RCC 7860 (cell line): ENCODE measurements around the gene XXYLT1.

ENCODE experiments used
- DNase-seq: peaks from one replicate; pipeline ENCODE4 v3.0.0-alpha.2; 2015; ENCODE audit warnings: low spot score
- FAIRE-seq: peaks from 2 replicates; lab custom pipeline; 2012; peaks lifted over from hg19 to GRCh38; lab: Jason Lieb, UNC

The XXYLT1 gene

GRCh38 chr3:195036974-195037373 lies 234.0 kb downstream of the XXYLT1 start:
- DNase-seq (no peak), FAIRE-seq (no peak)

GRCh38 chr3:195036574-195036973 lies 234.4 kb downstream of the XXYLT1 start:
- no peak for DNase-seq
- FAIRE-seq, result no peak

DNA sequence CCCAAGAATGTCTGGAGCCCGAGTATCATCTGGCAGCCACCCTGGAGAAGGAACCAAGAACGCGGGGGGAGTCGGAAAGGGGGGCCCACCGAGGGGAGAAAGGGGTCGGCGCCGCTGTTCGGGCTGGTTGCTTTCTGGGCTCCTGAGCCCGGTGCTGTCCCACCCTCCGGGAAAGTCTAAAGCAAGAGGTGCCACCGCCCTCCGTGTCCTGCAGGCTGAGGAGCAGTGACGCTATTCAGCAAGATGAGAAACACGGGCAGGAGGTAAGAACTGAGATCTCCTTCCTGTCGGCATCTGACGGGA lies 234.8 kb downstream of the XXYLT1 start:
- DNase-seq (no peak), FAIRE-seq (no peak)

- DNase-seq, result no peak
- FAIRE-seq, result no peak
Measured at GRCh38 chr3:195035345-195036202, 235.4 kb downstream of the XXYLT1 start.

- FAIRE-seq, result no peak
Measured at GRCh38 chr3:195034541-195034940, 236.4 kb downstream of the XXYLT1 start.

GRCh38 chr3:195034101-195034500 lies 236.9 kb downstream of the XXYLT1 start:
- FAIRE-seq, result no peak
- no peak for DNase-seq

More at GRCh38 chr3:195034541-195034940, 236.4 kb downstream of the XXYLT1 start:
- DNase-seq, result no peak

DNA sequence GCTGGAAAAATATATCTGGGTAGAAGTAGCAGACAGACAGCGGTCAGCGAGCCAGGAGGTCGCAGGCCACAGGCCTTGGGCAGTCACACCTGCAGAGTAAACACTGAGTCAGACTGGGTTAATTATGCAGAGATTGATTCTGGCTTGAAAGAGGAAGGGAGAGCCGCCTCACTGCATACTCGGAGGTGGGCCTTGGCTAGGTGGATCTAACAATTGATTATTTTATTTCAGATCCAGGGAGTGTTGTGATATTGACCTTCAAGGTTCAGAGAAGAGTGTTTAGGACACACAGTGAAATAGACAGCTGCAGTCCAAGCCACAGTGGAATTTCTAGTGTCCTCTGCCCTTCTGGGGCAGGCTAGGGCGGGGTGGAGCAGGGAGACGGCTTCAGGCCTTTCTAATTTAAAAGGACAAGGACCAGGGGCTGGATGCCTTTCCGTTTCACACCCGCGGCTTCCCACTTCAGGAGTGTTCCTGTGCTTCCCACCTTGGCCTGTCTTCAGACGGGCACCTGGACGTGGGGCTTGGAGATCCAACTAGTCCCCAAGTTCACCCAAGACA lies 237.3 kb downstream of the XXYLT1 start:
- DNase-seq (peak; percentile 8), FAIRE-seq (no peak)

GRCh38 chr3:195032955-195033354 lies 238.0 kb downstream of the XXYLT1 start:
- FAIRE-seq (no peak), DNase-seq (no peak)

DNA sequence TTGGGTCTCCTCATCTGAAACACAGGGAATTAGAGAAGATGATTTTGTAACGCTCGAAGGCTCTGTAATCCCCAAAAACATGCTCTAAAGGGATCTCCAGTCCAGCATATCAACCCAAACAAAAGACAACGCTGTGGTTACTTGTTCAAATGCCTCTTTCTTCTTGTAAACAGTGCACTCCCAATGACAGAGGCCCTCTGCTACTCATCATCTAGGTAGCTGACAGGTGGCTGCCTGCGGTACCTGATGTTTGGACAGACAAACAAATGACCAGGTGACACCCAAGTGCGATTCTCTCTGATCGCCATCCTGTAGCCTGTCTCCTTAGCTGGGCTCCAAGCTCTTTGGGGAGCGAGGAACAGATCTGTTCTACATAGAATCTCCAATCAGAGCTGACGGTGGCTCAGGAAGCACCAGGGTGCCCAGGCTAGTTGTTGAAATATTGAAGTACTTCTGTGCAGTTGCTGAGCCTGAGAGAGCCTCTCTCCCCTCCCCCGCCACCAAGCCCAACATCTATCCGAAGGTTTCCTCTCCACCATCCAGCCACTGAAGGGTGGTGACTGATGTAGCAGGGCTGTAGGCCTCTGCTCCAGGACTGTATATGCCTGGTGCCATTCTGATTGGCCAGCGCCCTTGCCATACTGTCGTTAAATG lies 238.7 kb downstream of the XXYLT1 start:
- DNase-seq, result no peak
- FAIRE-seq, result no peak

- DNase-seq (no peak), FAIRE-seq (no peak)
Measured at GRCh38 chr3:195031574-195032003, 239.4 kb downstream of the XXYLT1 start.

- FAIRE-seq, result no peak
Measured at GRCh38 chr3:195030791-195031321, 240.1 kb downstream of the XXYLT1 start.

DNA sequence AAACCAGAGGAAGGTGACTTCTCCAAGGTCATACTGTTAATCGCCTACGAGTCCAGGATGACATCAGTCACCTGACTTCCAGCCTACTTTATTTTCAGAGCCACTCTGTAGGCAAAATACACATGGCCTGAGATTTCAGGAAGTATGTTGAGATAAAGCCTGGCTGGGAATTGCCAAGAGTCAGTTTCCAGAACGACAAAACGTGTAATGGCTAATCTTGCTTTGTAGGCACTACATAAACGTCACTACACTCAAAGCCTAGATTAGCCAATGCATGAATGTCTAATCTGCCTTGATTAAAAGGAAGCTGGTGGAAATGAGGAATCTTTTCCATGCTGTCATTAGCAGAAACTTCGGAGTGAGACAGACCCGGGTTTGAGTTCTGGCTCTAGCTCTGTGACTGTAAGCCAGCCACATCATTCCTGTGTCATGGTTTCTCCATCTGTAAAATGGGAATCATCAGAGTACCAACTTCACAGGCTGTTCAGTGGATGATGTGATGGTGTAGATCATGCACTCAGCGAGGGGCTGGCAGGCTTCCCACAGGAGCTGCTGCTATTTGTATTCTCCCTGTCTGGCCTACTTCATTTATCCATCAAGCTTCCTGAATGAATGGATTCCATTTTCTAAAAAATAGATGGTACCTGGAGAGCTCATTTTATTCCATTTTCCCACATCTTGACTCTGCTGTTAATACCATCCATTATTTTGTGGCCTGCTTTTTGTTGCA lies 241.9 kb downstream of the XXYLT1 start:
- DNase-seq, result no peak
- FAIRE-seq, result no peak

More at GRCh38 chr3:195030791-195031321, 240.1 kb downstream of the XXYLT1 start:
- DNase-seq, result no peak

DNA sequence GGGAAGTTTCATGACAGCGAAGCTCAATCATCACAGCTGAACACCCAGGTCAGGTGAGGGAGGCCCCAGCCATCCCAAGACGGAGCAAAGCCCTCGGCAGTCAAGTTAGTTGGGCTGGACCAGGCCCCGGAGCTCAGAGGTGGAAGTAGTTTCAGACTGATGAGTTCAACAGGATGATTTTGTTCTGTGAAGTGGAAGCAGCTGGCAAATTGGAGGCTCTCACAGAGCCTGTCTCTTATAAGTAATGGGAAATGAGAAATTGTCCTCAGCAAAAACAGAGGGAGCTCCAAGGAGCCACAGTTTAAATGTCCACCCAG lies 245.1 kb downstream of the XXYLT1 start:
- FAIRE-seq, result no peak
- no peak for DNase-seq

DNA sequence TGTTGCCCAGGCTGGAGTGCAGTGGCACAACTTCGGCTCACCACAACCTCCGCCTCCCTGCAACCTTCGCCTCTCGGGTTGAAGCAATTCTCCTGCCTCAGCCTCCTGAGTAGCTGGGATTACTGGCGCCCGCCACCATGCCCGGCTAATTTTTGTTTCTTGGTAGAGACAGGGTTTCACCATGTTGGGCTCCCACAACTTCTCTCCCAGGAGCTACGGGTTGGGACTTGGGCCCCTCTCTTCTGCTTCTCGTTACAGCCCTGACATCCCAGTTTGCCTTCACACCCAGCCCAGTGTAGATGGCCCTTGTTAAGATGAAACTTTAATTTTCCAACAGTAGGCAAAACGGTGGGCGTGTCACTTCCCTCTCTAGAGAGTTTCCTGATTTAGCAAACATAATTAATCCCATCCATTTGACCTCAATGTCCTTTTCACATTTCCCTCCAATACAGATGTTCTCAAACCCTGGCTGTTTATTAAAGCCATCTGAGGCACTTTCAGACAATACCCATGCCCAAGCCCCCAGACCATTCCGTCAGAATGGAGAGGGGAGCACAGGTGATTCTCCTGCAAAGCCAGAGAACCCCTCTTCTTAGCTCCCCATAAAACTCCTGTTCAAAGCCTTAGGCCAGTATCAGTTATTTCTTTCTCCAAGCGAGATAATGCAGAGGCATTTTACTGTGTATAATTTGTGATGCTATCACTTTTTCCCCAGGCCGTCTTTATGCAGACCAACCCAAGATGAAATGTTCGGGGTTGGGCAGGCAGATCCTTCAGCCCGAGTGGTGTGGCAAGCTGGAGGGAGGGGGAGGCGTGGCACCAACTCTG lies 245.7 kb downstream of the XXYLT1 start:
- no peak for DNase-seq
- FAIRE-seq, result no peak

- DNase-seq, result no peak
- no peak for FAIRE-seq
Measured at GRCh38 chr3:195023989-195024388, 247.0 kb downstream of the XXYLT1 start.

GRCh38 chr3:195023576-195023975 lies 247.4 kb downstream of the XXYLT1 start:
- FAIRE-seq (no peak), DNase-seq (no peak)

DNA sequence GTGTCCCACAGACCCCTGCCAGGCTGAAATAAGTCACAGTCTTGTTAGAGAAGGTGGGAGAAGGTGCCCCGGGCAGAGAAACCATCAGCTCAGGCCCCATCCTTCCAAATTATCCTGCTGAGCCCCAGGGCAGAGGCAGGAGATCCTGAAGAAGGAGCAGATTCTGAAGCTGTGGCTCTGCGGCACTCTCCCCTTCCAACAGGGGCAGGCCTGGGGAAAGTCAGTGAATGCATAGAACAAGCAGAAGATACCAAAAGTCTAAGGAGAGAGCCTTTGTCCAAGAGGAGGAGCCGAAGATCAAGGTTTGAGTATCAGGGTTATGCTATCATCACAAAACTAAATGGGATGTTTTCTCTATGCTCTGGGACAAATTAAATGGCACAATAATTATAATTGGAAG lies 249.3 kb downstream of the XXYLT1 start:
- no peak for FAIRE-seq

DNA sequence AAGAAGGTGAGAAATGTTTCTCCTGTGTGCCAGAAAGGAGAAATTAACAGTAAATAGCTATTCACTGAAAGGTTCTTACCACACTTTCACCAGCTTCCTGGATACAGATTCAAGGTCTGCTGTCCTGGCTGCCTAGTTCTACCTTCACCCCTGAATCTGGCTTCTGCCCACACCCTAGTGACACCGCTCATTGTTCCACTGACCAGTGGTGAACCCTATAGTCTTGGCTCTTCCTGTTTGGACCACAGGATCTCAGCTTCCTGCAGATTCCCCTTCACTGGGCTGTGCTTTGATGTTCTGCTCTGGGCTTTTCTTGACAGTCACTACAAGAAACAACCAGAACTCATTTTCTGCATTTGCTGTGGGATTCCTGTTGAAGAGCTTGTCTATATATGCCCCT lies 250.0 kb downstream of the XXYLT1 start:
- DNase-seq (no peak), FAIRE-seq (no peak)

More for the DNA sequence above, 249.3 kb downstream of the XXYLT1 start:
- DNase-seq, result no peak

DNA sequence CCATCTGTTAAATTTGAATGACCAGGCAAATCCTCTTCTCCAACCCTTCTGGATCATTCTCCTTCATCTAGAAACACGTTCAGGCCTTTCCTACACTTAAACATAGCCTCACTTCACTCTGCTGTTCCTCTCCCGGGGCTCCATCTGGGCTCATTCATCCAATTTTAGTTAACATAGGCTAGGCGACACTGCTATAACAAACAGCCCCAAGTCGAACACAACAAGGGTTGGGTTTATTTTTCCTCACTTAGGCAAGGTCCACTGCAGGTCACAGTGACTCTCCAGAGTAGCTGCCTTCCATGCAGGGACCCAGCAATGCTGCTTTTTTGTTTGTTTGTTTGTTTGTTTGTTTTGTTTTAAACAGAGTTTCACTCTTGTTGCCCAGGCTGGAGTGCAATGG lies 250.8 kb downstream of the XXYLT1 start:
- DNase-seq (no peak), FAIRE-seq (no peak)

- no peak for FAIRE-seq
- no peak for DNase-seq
Measured at GRCh38 chr3:195019335-195019734, 251.6 kb downstream of the XXYLT1 start.
